ENCODE measurements around the gene CHAF1B. TPM values are rescaled to one million over a fixed set of nuclear protein-coding genes. Genes with fewer than 3 reads are reported as not detected.
"Not testable (repeated sequence)": the region's sequence is repeated elsewhere in the genome, so short reads cannot be mapped to it uniquely, and the experiment has no call there.

CHAF1B gene
- total and polyA plus RNA-seq, 9 donors: 1.6 to 3.9 (median 2.7) TPM

- Histone ChIP-seq H3K4me3 (no peak overlapping the region), H3K27me3 (no peaks in the 10 kb centered on the region), H3K9me3 (no peaks in the 10 kb centered on the region), H3K36me3 (no peaks in the 10 kb centered on the region), H3K27ac (no peak overlapping the region), H3K4me1 (ENCODE audit: insufficient read depth) (no peaks in the 10 kb centered on the region)
- 90 to 93% (median 90%) methylated on average over 7 of the region's 7 CpGs for WGBS, 3 donors
- TF ChIP-seq, protein P1, sequence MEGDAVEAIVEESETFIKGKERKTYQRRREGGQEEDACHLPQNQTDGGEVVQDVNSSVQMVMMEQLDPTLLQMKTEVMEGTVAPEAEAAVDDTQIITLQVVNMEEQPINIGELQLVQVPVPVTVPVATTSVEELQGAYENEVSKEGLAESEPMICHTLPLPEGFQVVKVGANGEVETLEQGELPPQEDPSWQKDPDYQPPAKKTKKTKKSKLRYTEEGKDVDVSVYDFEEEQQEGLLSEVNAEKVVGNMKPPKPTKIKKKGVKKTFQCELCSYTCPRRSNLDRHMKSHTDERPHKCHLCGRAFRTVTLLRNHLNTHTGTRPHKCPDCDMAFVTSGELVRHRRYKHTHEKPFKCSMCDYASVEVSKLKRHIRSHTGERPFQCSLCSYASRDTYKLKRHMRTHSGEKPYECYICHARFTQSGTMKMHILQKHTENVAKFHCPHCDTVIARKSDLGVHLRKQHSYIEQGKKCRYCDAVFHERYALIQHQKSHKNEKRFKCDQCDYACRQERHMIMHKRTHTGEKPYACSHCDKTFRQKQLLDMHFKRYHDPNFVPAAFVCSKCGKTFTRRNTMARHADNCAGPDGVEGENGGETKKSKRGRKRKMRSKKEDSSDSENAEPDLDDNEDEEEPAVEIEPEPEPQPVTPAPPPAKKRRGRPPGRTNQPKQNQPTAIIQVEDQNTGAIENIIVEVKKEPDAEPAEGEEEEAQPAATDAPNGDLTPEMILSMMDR (IDR thresholded peaks at IDR 0.05): no peak
- no peak for TF ChIP-seq EP300 (IDR thresholded peaks at IDR 0.05)
- no peak for TF ChIP-seq POLR2A (IDR thresholded peaks at IDR 0.05)
- intact Hi-C loops (cut with DNase I): no loop called here
- DNase-seq: no peak
These were observed 16.0 kb upstream of the CHAF1B start for GRCh38 chr21:36369064-36369685.

- intact Hi-C loops (cut with DNase I): no loop called here
- no peak for DNase-seq
- H3K27ac ChIP-seq: no peak overlapping the region
- no peak for TF ChIP-seq POLR2A (IDR thresholded peaks at IDR 0.05)
- peaks cover 3% of the 10 kb centered on the region for H3K4me1 ChIP-seq (ENCODE audit: insufficient read depth)
- H3K9me3 ChIP-seq: no peaks in the 10 kb centered on the region
- no peaks in the 10 kb centered on the region for H3K36me3 ChIP-seq
- H3K4me3 ChIP-seq: no peak overlapping the region
- no peaks in the 10 kb centered on the region for H3K27me3 ChIP-seq
These were observed 9.2 kb upstream of the CHAF1B start for GRCh38 chr21:36375994-36376393.

DNA sequence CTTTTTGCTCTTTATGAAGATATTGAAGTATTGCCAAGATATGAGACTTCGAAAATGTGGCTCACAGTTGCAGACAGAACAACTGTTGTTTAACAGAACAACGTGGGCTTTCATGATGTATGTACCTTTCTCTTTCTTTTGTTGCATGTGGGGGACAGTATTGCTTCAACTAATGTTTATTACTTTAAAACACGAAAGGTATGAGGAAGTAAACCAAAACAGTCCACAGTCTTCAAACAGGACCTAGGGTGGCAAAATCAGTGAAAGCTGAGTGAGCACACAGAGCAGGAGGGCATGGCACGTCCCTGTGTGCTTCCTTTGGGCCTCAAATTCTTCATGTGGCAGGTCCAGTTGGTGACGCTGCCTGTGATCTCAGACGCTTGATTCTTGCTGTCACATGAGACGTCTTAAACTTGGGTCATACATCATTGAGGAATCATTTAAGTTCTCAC, 7.8 kb upstream of the CHAF1B start:
- TF ChIP-seq EP300 (IDR thresholded peaks at IDR 0.05) (no peak), POLR2A (IDR thresholded peaks at IDR 0.05) (no peak)
- TF ChIP-seq, protein P1 (IDR thresholded peaks at IDR 0.05): no peak
- no peaks in the 10 kb centered on the region for H3K36me3 ChIP-seq
- WGBS, 3 donors: 28 to 60% (median 49%) methylated on average over 7 of the region's 7 CpGs
- no peaks in the 10 kb centered on the region for H3K27me3 ChIP-seq
- DNase-seq: no peak
- intact Hi-C loops (cut with DNase I): no loop called here
- no peak overlapping the region for H3K4me3 ChIP-seq
- H3K4me1 ChIP-seq (ENCODE audit: insufficient read depth): peaks cover 3% of the 10 kb centered on the region
- no peak overlapping the region for H3K27ac ChIP-seq
- no peaks in the 10 kb centered on the region for H3K9me3 ChIP-seq

GRCh38 chr21:36379251-36379650, 5.9 kb upstream of the CHAF1B start:
- intact Hi-C loops (cut with DNase I): no loop called here
- 93 to 98% (median 97%) methylated on average over 6 of the region's 6 CpGs for WGBS, 3 donors
- no peaks in the 10 kb centered on the region for H3K9me3 ChIP-seq
- no peaks in the 10 kb centered on the region for H3K36me3 ChIP-seq
- H3K4me3 ChIP-seq: no peak overlapping the region
- no peak overlapping the region for H3K27ac ChIP-seq
- no peaks in the 10 kb centered on the region for H3K27me3 ChIP-seq
- peaks cover 3% of the 10 kb centered on the region for H3K4me1 ChIP-seq (ENCODE audit: insufficient read depth)
- TF ChIP-seq POLR2A (IDR thresholded peaks at IDR 0.05): no peak
- TF ChIP-seq EP300 (IDR thresholded peaks at IDR 0.05): no peak
- TF ChIP-seq, protein P1 (IDR thresholded peaks at IDR 0.05): no peak
- no peak for DNase-seq

GRCh38 chr21:36381841-36382589, 3.2 kb upstream of the CHAF1B start:
- H3K9me3 ChIP-seq: no peaks in the 10 kb centered on the region
- no peaks in the 10 kb centered on the region for H3K36me3 ChIP-seq
- intact Hi-C loops (cut with DNase I): no loop called here
- WGBS, 3 donors: 89 to 90% (median 90%) methylated on average over 9 of the region's 9 CpGs
- H3K27ac ChIP-seq: no peak overlapping the region
- TF ChIP-seq, protein P1 (IDR thresholded peaks at IDR 0.05): no peak
- TF ChIP-seq EP300 (IDR thresholded peaks at IDR 0.05) (no peak), POLR2A (IDR thresholded peaks at IDR 0.05) (no peak)
- no peaks in the 10 kb centered on the region for H3K27me3 ChIP-seq
- peaks cover 3% of the 10 kb centered on the region for H3K4me1 ChIP-seq (ENCODE audit: insufficient read depth)
- no peak overlapping the region for H3K4me3 ChIP-seq
- DNase-seq: no peak

GRCh38 chr21:36382722-36383121, 2.5 kb upstream of the CHAF1B start:
- H3K27me3 ChIP-seq; H3K27ac ChIP-seq; H3K4me3 ChIP-seq; H3K9me3 ChIP-seq; H3K4me1 ChIP-seq (ENCODE audit: insufficient read depth); intact Hi-C loops (cut with DNase I); DNase-seq; H3K36me3 ChIP-seq: not testable (repeated sequence)
- 91 to 97% (median 97%) methylated on average over 10 of the region's 10 CpGs for WGBS, 3 donors

All from ovary (tissue), 9 donors.